Measurements from ENCODE around the gene ADGRG3.

DNA sequence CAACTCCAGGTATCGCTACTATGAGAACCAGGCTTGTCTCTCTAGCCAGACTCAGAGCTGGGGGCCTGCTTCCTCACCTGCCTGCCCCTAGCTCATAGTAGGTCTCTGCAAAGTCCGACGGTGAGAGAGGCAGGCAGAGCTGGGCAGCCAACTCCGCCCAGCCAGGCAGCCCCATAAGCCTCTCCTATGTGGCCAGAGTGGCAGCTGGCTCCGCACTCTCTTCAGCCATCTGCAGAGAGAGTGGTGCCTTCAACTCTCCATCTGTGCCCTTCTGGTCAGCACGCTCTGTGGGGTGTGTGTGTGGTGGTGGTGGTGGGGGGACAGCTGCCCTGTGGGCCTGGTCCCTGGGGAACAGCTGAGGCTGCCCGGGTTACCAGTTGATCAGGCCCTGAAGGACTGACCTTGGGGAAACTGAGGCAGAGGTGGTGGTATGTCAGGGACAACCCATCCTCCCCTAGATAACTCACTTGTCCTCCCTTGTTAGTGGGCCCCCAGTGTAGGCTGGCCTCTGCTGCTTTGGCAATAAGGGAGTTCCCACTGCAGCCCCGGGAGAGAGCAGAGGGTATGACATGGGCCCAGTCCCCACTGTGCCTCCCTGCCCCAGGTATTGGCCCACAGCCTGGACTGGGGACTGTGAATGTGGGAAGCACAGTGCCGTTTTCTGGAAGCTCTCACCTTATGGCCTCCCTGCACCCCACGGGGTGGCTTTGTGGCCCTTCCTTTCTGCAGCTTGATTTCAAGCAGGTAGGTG lies 41.5 kb upstream of the ADGRG3 start:
- TF ChIP-seq, protein P1, sequence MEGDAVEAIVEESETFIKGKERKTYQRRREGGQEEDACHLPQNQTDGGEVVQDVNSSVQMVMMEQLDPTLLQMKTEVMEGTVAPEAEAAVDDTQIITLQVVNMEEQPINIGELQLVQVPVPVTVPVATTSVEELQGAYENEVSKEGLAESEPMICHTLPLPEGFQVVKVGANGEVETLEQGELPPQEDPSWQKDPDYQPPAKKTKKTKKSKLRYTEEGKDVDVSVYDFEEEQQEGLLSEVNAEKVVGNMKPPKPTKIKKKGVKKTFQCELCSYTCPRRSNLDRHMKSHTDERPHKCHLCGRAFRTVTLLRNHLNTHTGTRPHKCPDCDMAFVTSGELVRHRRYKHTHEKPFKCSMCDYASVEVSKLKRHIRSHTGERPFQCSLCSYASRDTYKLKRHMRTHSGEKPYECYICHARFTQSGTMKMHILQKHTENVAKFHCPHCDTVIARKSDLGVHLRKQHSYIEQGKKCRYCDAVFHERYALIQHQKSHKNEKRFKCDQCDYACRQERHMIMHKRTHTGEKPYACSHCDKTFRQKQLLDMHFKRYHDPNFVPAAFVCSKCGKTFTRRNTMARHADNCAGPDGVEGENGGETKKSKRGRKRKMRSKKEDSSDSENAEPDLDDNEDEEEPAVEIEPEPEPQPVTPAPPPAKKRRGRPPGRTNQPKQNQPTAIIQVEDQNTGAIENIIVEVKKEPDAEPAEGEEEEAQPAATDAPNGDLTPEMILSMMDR (conservative IDR thresholded peaks at IDR 0.05) = no peak
- TF ChIP-seq EZH2 (IDR thresholded peaks at IDR 0.05; ENCODE audit: low read depth) = no peak

Data from PC-9 (cell line).